SU-DHL-6 (cell line): ENCODE results near the gene JMJD4.

Experiments used
- EZH2phosphoT487 ChIP-seq: fragments of 200-600 bp; sonication (generic), shearing (Covaris generic); conservative IDR thresholded peaks from 2 replicates; pipeline ENCODE4 v1.6.1; 2018; ENCODE audit warnings: mild to moderate bottlenecking, antibody characterized with exemption, low read length, moderate library complexity, mixed read lengths
- TF ChIP-seq, protein P1 (sequence below): fragments of 200-600 bp; sonication (generic); IDR thresholded peaks from one replicate; pipeline ENCODE4 v1.5.1; 2017; ENCODE audit warnings: antibody characterized with exemption, mild to moderate bottlenecking, low read length, moderate library complexity; ENCODE audit not compliant: insufficient read depth, poor library complexity, severe bottlenecking

DNA sequence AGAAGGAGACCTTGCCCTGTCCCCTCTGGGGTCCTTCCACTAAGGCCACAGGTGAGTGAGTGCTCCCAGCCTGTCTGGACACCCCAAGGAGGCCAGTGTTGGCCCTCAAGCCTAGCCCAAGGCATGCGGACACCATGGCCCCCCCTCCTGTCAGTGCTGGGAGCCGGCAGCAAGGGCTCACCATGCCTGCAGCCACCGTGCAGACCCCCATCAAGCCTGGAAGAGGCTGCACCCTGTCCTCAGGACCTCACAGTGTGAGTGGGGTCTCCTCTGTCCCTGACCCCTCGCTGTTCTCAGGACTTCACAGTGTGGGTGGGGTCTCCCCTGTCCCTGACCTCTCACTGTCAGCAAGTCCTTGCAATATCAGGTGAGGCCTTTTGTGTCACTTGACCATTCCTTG is 47.1 kb upstream of the JMJD4 start:
- TF ChIP-seq, protein P1, sequence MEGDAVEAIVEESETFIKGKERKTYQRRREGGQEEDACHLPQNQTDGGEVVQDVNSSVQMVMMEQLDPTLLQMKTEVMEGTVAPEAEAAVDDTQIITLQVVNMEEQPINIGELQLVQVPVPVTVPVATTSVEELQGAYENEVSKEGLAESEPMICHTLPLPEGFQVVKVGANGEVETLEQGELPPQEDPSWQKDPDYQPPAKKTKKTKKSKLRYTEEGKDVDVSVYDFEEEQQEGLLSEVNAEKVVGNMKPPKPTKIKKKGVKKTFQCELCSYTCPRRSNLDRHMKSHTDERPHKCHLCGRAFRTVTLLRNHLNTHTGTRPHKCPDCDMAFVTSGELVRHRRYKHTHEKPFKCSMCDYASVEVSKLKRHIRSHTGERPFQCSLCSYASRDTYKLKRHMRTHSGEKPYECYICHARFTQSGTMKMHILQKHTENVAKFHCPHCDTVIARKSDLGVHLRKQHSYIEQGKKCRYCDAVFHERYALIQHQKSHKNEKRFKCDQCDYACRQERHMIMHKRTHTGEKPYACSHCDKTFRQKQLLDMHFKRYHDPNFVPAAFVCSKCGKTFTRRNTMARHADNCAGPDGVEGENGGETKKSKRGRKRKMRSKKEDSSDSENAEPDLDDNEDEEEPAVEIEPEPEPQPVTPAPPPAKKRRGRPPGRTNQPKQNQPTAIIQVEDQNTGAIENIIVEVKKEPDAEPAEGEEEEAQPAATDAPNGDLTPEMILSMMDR: no peak
- TF ChIP-seq EZH2phosphoT487: no peak
